NCI-H2171 (cell line): Measurements from ENCODE around the gene GPHN.

Experiments used
- DNase-seq: peaks from one replicate; lab custom pipeline; 2025; lab: John Stamatoyannopoulos, UW

Gene GPHN

GRCh38 chr14:66959437-66960050 is 451.6 kb downstream of the GPHN start:
- no peak for DNase-seq

- no peak for DNase-seq
Observed at GRCh38 chr14:66965831-66966230, 457.9 kb downstream of the GPHN start.

- no peak for DNase-seq
Observed at GRCh38 chr14:66972469-66972868, 464.5 kb downstream of the GPHN start.

GRCh38 chr14:66974397-66975025 is 466.6 kb downstream of the GPHN start:
- DNase-seq: no peak

GRCh38 chr14:66975251-66975650 is 467.3 kb downstream of the GPHN start:
- DNase-seq: no peak

- DNase-seq: no peak
Observed at GRCh38 chr14:66979101-66979974, 471.4 kb downstream of the GPHN start.

GRCh38 chr14:66982247-66982646 is 474.3 kb downstream of the GPHN start:
- no peak for DNase-seq

DNA sequence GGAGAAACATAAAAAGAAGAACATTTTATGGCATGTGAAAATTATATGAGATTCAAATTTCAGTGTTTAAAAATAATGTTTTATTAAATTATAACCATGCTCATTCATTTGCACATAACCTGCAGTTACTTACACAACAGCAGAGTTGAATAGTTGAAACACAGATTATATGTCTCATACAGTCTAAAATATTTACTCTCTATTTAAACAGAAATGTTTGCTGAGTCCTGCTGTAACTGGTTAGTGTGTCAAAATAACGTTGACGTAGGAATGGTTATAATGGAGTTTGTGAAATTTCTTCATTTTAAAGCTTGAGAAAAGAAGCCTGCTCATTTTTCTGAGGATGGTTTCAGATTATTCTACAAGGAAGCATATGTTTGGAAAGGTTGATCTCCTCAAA is 484.8 kb downstream of the GPHN start:
- DNase-seq: no peak

- DNase-seq: no peak
Observed at GRCh38 chr14:66993512-66993911, 485.6 kb downstream of the GPHN start.

DNA sequence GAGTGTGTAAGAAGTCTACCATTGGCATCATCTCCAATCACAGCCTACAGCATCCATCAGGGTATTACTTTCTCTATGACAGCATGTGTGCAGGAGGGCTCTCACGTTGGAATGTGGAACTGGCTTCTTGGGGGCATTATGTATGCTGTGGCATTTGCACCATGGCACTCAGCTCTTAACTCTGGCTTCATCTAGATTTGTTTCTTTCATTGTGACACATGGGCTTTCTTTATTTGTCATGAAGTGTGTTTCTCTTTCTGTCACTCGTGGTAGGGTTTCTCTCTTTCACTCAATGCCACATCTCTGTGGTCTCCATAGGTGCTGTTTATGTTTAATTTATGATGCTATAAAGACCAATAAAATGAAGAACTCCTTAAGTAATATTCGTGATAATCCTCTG is 490.1 kb downstream of the GPHN start:
- DNase-seq: no peak

DNA sequence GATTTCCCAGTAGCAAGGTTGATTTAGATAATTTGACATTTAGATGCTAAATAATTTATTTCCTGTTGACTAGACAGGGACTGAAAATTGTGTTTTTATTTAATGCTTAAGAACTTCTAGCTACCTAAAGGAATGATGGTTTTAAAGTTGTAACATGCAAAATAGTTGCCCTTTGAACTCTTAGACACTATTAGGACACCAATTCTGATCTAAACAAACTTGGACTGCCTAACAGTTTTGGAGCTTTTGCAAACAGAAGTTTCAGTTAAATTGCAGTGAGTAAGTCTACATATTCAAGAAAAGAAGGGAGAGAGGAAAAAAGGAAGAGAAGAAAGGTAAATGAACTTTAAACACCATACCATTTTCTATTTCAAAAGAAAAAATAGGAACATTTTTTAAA is 492.0 kb downstream of the GPHN start:
- DNase-seq: no peak

GRCh38 chr14:67002994-67003753 is 495.2 kb downstream of the GPHN start:
- no peak for DNase-seq

GRCh38 chr14:67004521-67004920 is 496.6 kb downstream of the GPHN start:
- no peak for DNase-seq

DNA sequence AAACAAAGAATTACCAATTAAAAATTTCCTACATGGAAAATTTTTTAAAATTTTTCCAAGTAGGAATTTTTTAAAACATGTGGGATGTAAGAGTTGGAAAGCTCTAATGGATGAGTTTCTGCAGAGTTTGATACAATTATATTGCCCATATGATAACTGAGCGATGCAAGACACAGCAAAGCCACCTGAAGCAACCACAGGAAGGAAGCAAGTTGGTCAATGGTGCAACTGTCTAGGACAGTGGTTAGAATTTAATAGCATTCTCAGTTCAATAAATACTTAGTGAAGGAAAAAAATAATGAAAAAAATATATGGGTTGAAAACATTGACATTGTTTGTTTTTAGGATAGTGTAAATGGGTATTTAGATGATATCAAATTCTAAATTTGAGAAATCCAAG is 502.7 kb downstream of the GPHN start:
- no peak for DNase-seq

DNA sequence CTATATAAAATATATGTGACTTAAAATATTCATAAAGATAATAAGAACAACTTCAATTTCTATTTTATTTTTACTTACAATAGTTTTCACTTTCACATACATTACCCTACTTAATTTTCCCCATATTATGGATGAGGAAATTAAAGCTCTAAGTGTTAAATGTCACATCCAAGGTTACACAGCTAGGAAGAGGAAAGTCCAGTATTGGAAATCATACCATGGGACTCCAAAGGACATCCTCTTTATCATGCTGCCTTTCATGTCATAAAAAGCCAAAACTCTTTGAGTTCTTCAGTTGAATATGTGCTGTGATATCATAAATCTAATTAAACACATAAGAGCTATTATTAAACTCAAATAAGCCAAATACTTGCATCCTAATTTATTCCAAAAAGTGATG is 508.9 kb downstream of the GPHN start:
- DNase-seq: no peak

GRCh38 chr14:67018720-67019119 is 510.8 kb downstream of the GPHN start:
- DNase-seq: no peak

- DNase-seq: no peak
Observed at GRCh38 chr14:67019796-67020195, 511.8 kb downstream of the GPHN start.

- no peak for DNase-seq
Observed at GRCh38 chr14:67031920-67032774, 524.2 kb downstream of the GPHN start.

- DNase-seq: no peak
Observed at GRCh38 chr14:67045440-67045839, 537.5 kb downstream of the GPHN start.

DNA sequence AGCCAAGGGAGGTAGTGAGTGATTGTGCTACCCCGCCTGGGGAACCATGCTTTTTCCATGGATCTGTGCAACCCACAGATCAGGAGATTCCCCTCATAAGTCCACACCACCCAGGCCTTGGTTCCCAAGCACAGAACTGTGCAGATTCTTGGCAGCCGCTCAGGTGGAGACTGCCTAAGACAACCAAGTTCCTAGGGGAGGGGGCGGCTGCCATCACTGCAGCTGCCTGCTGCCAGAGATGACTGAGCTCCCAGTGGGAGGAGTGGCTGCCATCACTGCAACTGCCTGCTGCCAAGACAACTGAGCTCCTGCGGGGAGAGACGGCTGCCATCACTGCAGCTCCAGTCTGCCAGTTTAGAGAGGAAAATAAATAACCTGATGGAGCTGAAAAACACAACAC is 542.9 kb downstream of the GPHN start:
- no peak for DNase-seq

DNA sequence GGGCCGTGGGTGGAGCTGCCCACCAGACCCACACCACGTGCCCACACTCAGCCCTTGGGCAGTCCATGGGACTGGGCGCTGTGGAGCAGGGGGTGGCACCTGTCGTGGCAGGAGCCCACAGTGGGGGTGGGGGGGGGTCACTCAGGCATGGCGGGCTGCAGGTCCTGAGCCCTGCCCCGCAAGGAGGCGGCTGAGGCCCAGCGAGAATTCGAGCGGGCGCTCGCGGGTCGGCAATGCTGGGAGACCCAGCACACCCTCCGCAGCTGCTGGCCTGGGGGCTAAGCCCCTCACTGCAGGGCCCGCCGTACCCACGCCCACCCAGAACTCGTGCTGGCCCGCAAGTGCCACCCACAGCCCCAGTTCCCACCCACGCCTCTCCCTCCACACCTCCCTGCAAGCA is 548.7 kb downstream of the GPHN start:
- DNase-seq: no peak

GRCh38 chr14:67059596-67059995 is 551.6 kb downstream of the GPHN start:
- no peak for DNase-seq
